GM12892 (cell line): ENCODE data around the gene LACRT. TPM values are rescaled to one million over a fixed set of nuclear protein-coding genes. Genes with fewer than 3 reads are reported as not detected.
"Not testable (repeated sequence)": the region's sequence is repeated elsewhere in the genome, so short reads cannot be mapped to it uniquely, and the experiment has no call there.

ENCODE experiments used
- DNase-seq: peaks from one replicate; pipeline ENCODE4 v3.0.0; 2011; ENCODE audit not compliant: insufficient read length
- FAIRE-seq: peaks from 2 replicates; lab custom pipeline; 2011; peaks lifted over from hg19 to GRCh38; lab: Jason Lieb, UNC
- POLR2A ChIP-seq: IDR thresholded peaks from 2 replicates; pipeline ENCODE4 v1.6.1; 2011; ENCODE audit warnings: low read depth, low read length, control low read depth
- POLR2AphosphoS5 ChIP-seq: IDR thresholded peaks from 2 replicates; pipeline ENCODE4 v1.6.1; 2011; ENCODE audit warnings: low read depth, low read length, control low read depth
- TAF1 ChIP-seq: IDR thresholded peaks from 2 replicates; pipeline ENCODE4 v1.6.1; 2011; ENCODE audit warnings: low read depth, mild to moderate bottlenecking, control low read depth, low read length, borderline replicate concordance
- polyA plus RNA-seq: library from polyadenylated mRNA; unstranded; fragments of >200 nt; gene quantifications from one replicate; pipeline ENCODE4 v1.2.1, GENCODE V29; 2012; ENCODE audit warnings: missing spikeins, inconsistent platforms; ENCODE audit not compliant: missing spikeins

The LACRT gene
- polyA plus RNA-seq = not detected

- TF ChIP-seq POLR2AphosphoS5 (no peak), POLR2A (no peak), TAF1 (no peak)
- DNase-seq (no peak), FAIRE-seq (no peak)
These were observed at the start of gene LACRT for GRCh38 chr12:54634795-54635194. Gene LACRT (minus strand): TSS chr12:54634895. CDS start chr12:54634841, 54 bp downstream.

- FAIRE-seq = no peak
- DNase-seq = no peak
These were observed 48.7 kb upstream of the LACRT start for GRCh38 chr12:54683398-54683797.

GRCh38 chr12:54682674-54683073, 48.0 kb upstream of the LACRT start:
- DNase-seq = no peak
- no peak for FAIRE-seq
- TF ChIP-seq TAF1 = no peak
- TF ChIP-seq POLR2A = no peak
- no peak for TF ChIP-seq POLR2AphosphoS5

More at GRCh38 chr12:54683398-54683797, 48.7 kb upstream of the LACRT start:
- no peak for TF ChIP-seq POLR2AphosphoS5
- no peak for TF ChIP-seq TAF1
- no peak for TF ChIP-seq POLR2A

GRCh38 chr12:54680374-54680773, 45.7 kb upstream of the LACRT start:
- peak; percentile 61 for FAIRE-seq
- TF ChIP-seq POLR2A (no peak), POLR2AphosphoS5 (no peak), TAF1 (no peak)
- no peak for DNase-seq

GRCh38 chr12:54678131-54678530, 43.4 kb upstream of the LACRT start:
- no peak for FAIRE-seq
- TF ChIP-seq POLR2AphosphoS5 = no peak
- DNase-seq = no peak

- TF ChIP-seq POLR2AphosphoS5 = no peak
- TF ChIP-seq TAF1 = no peak
- TF ChIP-seq POLR2A = no peak
- DNase-seq (no peak), FAIRE-seq (no peak)
These were observed 33.2 kb upstream of the LACRT start for GRCh38 chr12:54667945-54668344.

- DNase-seq (no peak), FAIRE-seq (peak; percentile 38)
- no peak for TF ChIP-seq POLR2AphosphoS5
- no peak for TF ChIP-seq POLR2A
- TF ChIP-seq TAF1 = no peak
These were observed 31.3 kb upstream of the LACRT start for GRCh38 chr12:54666008-54666407.

- DNase-seq, FAIRE-seq: not testable (repeated sequence)
These were observed 30.4 kb upstream of the LACRT start for GRCh38 chr12:54665022-54665635.

- no peak for FAIRE-seq
- no peak for TF ChIP-seq POLR2AphosphoS5
- TF ChIP-seq POLR2A = no peak
- no peak for TF ChIP-seq TAF1
These were observed 28.9 kb upstream of the LACRT start for GRCh38 chr12:54663603-54664002.

GRCh38 chr12:54662026-54662425, 27.3 kb upstream of the LACRT start:
- FAIRE-seq (no peak), DNase-seq (no peak)
- TF ChIP-seq POLR2A (no peak), POLR2AphosphoS5 (no peak), TAF1 (no peak)

More at GRCh38 chr12:54663603-54664002, 28.9 kb upstream of the LACRT start:
- DNase-seq = no peak

- no peak for FAIRE-seq
- TF ChIP-seq POLR2AphosphoS5 (no peak), TAF1 (no peak), POLR2A (no peak)
- DNase-seq = no peak
These were observed 26.4 kb upstream of the LACRT start for GRCh38 chr12:54661048-54661447.

GRCh38 chr12:54660320-54660962, 25.7 kb upstream of the LACRT start:
- FAIRE-seq (no peak), DNase-seq (no peak)
- no peak for TF ChIP-seq POLR2A
- TF ChIP-seq POLR2AphosphoS5 = no peak
- no peak for TF ChIP-seq TAF1
